B cell (primary cell): ENCODE data around the gene ANKRD33B. TPM values are rescaled to one million over a fixed set of nuclear protein-coding genes. Genes with fewer than 3 reads are reported as not detected.

Experiments
- ATAC-seq: fragments of 200-7000 bp; cut with Tn5 transposase; one replicate; pipeline ENCODE4 v1.10.0; 2021; ENCODE audit warnings: low read depth, mild to moderate bottlenecking, moderate number of reproducible peaks, moderate library complexity
- CTCF ChIA-PET: fragments of 350-600 bp; sonication (Branson Sonifier 250); formaldehyde crosslinking; loops from one replicate; lab custom pipeline; 2021; ENCODE audit warnings: antibody characterized with exemption, inconsistent platforms; lab: Charles Lee
- POLR2A ChIA-PET: fragments of 350-600 bp; sonication (Branson Sonifier 250); formaldehyde crosslinking; loops from one replicate; lab custom pipeline; 2021; ENCODE audit warnings: antibody characterized with exemption; lab: Charles Lee
- DNase-seq: peaks from one replicate; pipeline ENCODE4 v3.0.0; 2013
- H2AFZ ChIP-seq: 2 replicates; pipeline ENCODE4 v1.6.1; 2012; ENCODE audit warnings: mild to moderate bottlenecking, low read depth, low read length; ENCODE audit not compliant: insufficient read depth, poor library complexity, severe bottlenecking
- H3K27ac ChIP-seq, 2 donors: 1 replicate in 1 of 2; 2 replicates in 1 of 2; pipeline ENCODE4 v1.5.1; 2012 to 2013; ENCODE audit warnings: low read length in 2 of 2, mild to moderate bottlenecking in 2 of 2, moderate library complexity in 1 of 2
- H3K27me3 ChIP-seq, 4 experiments: fragments of 200-600 bp in 1 of 4; sonication (generic) in 1 of 4; replicated peaks in 1 of 4; 1 replicate in 2 of 4; 2 replicates in 2 of 4; pipeline versions ENCODE4 v1.6.1 to v1.7.0; 2013 to 2016; ENCODE audit warnings: low read length in 3 of 4, mild to moderate bottlenecking in 2 of 4, mixed read lengths in 1 of 4, moderate library complexity in 1 of 4; ENCODE audit not compliant: insufficient read depth in 4 of 4, control insufficient read depth in 3 of 4; ENCODE audit errors: control extremely low read depth in 1 of 4
- H3K36me3 ChIP-seq, 2 experiments: replicated peaks in 1 of 2; 1 replicate in 1 of 2; 2 replicates in 1 of 2; pipeline versions ENCODE4 v1.6.1 to v1.7.1; 2013; ENCODE audit warnings: low read length in 1 of 2; ENCODE audit not compliant: insufficient read depth in 2 of 2, control insufficient read depth in 1 of 2; ENCODE audit errors: control extremely low read depth in 1 of 2, extremely low read depth in 1 of 2
- H3K4me1 ChIP-seq, 2 donors: fragments of 200-600 bp in 1 of 2; sonication (generic) in 1 of 2; 1 replicate in 1 of 2; 2 replicates in 1 of 2; pipeline versions ENCODE4 v1.5.1 to v1.6.1; 2013 to 2017; ENCODE audit warnings: low read length in 2 of 2; ENCODE audit not compliant: control insufficient read depth in 2 of 2, insufficient read depth in 2 of 2
- H3K4me2 ChIP-seq: replicated peaks from 2 replicates; pipeline ENCODE3; 2012; ENCODE audit warnings: mild to moderate bottlenecking, low read depth, low read length; ENCODE audit not compliant: poor library complexity, severe bottlenecking
- H3K4me3 ChIP-seq, 5 experiments: fragments of 200-600 bp in 1 of 5; sonication (generic) in 1 of 5; 1 replicate in 3 of 5; 2 replicates in 2 of 5; pipeline versions ENCODE4 v1.5.1 to v1.7.0; 2011 to 2016; ENCODE audit warnings: low read length in 4 of 5, mild to moderate bottlenecking in 4 of 5, low read depth in 2 of 5, control low read depth in 1 of 5, moderate library complexity in 1 of 5; ENCODE audit not compliant: insufficient read depth in 1 of 5; ENCODE audit errors: control extremely low read depth in 1 of 5, extremely low read depth in 1 of 5
- H3K79me2 ChIP-seq: fragments of 200-600 bp; sonication (generic); one replicate; pipeline ENCODE4 v1.6.0; 2016; ENCODE audit warnings: low read length; ENCODE audit not compliant: control insufficient read depth, insufficient read depth
- H3K9ac ChIP-seq: fragments of 200-600 bp; sonication (generic); 2 replicates; pipeline ENCODE4 v1.6.1; 2017; ENCODE audit warnings: mild to moderate bottlenecking, low read length, moderate library complexity
- H3K9me3 ChIP-seq, 3 donors: one replicate each; pipeline versions ENCODE4 v1.6.1 to v1.7.1; 2013; ENCODE audit warnings: low read length in 2 of 3; ENCODE audit not compliant: control insufficient read depth in 2 of 3, insufficient read depth in 1 of 3; ENCODE audit errors: control extremely low read depth in 1 of 3
- H4K20me1 ChIP-seq: 2 replicates; pipeline ENCODE4 v1.6.0; 2012; ENCODE audit warnings: mild to moderate bottlenecking, low read length; ENCODE audit not compliant: insufficient read depth, control insufficient read depth, poor library complexity, severe bottlenecking
- H3K27ac Mint-ChIP-seq: one replicate; pipeline ENCODE4 v1.8.0; 2021; ENCODE audit warnings: mixed read lengths
- H3K27me3 Mint-ChIP-seq: one replicate; pipeline ENCODE4 v1.8.0; 2021; ENCODE audit warnings: mixed read lengths
- H3K4me1 Mint-ChIP-seq: one replicate; pipeline ENCODE4 v1.8.0; 2021; ENCODE audit warnings: mixed read lengths
- H3K4me3 Mint-ChIP-seq: one replicate; pipeline ENCODE4 v1.8.0; 2021; ENCODE audit warnings: mixed read lengths
- H3K9me3 Mint-ChIP-seq: one replicate; pipeline ENCODE4 v1.8.0; 2022; ENCODE audit warnings: mixed read lengths; ENCODE audit not compliant: insufficient read depth
- EZH2 ChIP-seq: IDR thresholded peaks from 2 replicates; pipeline ENCODE4 v1.6.1; 2012; ENCODE audit warnings: borderline replicate concordance, low read depth, mild to moderate bottlenecking, moderate library complexity, low read length; ENCODE audit not compliant: insufficient read depth, poor library complexity, severe bottlenecking
- WGBS: methylation state at CpG from one replicate; pipeline ENCODE4 v1.1.5; 2013; ENCODE audit warnings: missing lambda C conversion rate; ENCODE audit not compliant: insufficient coverage; 5-methylcytosine and 5-hydroxymethylcytosine counted together
- intact Hi-C: fragments of 100-400 bp; cut with micrococcal nuclease; formaldehyde crosslinking; loops from one replicate; pipeline ENCODE4 v1.10.0; 2022
- polyA plus RNA-seq: library from polyadenylated mRNA; depleted of rRNA; stranded (reverse); fragments of >200 nt; gene quantifications from 2 replicates; pipeline ENCODE4 v1.2.3, GENCODE V29; 2012
- total RNA-seq, 2 donors: library from RNA; stranded (reverse); fragments of 120-200 nt in 1 of 2; gene quantifications; 1 replicate in 1 of 2; 2 replicates in 1 of 2; pipeline versions ENCODE4 v1.2.3 to v1.2.4, GENCODE V29; 2013 to 2022
- TF ChIP-seq, protein P1 (sequence below): fragments of 200-600 bp; IDR thresholded peaks from one replicate; pipeline ENCODE4 v1.8.0; 2022; ENCODE audit warnings: antibody characterized with exemption, mild to moderate bottlenecking

Gene ANKRD33B
- total and polyA plus RNA-seq, 2 donors (not counting 1 experiment from before 2014, with no cell fraction given), result 2.9 to 23.4 TPM

DNA sequence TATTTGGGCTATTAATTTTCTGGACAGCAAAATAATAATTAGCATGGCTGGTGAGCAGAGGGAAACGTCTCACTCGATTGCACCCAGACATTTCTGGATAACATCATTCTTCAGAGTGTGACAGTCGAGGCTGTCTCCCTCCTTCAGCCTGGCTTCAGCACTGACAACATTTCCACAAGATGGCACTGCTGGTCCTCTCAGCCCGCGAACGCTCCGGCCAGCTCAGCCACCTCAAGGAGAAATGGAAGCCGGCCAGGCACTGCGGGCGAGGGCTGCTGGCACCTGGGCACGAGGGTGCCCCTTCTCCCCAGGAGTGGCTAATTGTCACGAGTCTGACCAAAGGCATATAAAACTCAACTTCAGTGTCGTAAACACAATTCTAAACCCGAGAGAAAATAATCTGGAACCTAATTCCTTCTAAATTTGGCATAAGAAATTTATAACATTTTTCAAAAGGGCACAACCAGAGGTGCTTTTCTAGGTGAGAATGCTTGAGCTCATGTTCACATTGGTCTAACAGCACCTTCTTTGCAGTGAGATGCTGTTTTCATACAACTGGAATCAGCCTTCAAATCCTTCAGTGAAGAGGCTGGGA, 131.3 kb downstream of the ANKRD33B start:
- ATAC-seq, result peak; percentile 26

More for the DNA sequence above, 131.3 kb downstream of the ANKRD33B start:
- H3K4me1 Mint-ChIP-seq, result peaks cover 23% of the 10 kb centered on the region
- H3K9me3 ChIP-seq, result no peaks in the 10 kb centered on the region
- H3K9me3 Mint-ChIP-seq, result no peaks in the 10 kb centered on the region
- no peaks in the 10 kb centered on the region for H3K27me3 Mint-ChIP-seq
- peak; percentile 59 for DNase-seq
- H2AFZ ChIP-seq, result peak overlapping the region; percentile 6
- intact Hi-C loops, result loop anchor here (2.0 to 10.0 kb wide), 4 partner anchors 160 to 1327 kb away; no protein-coding TSS in a partner anchor
- TF ChIP-seq, protein P1, sequence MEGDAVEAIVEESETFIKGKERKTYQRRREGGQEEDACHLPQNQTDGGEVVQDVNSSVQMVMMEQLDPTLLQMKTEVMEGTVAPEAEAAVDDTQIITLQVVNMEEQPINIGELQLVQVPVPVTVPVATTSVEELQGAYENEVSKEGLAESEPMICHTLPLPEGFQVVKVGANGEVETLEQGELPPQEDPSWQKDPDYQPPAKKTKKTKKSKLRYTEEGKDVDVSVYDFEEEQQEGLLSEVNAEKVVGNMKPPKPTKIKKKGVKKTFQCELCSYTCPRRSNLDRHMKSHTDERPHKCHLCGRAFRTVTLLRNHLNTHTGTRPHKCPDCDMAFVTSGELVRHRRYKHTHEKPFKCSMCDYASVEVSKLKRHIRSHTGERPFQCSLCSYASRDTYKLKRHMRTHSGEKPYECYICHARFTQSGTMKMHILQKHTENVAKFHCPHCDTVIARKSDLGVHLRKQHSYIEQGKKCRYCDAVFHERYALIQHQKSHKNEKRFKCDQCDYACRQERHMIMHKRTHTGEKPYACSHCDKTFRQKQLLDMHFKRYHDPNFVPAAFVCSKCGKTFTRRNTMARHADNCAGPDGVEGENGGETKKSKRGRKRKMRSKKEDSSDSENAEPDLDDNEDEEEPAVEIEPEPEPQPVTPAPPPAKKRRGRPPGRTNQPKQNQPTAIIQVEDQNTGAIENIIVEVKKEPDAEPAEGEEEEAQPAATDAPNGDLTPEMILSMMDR, result peak; percentile 71
- no peak for TF ChIP-seq EZH2
- no peak overlapping the region for H3K9ac ChIP-seq
- H3K4me3 ChIP-seq, result no peak overlapping the region
- peaks cover 6 to 10% of the 10 kb centered on the region in 2 experiments for H3K36me3 ChIP-seq
- ChIA-PET POLR2A (no interaction called here), CTCF (interaction anchor here (0.8 to 3.7 kb wide), 9 partner anchors 11 to 1329 kb away, joined by 3 to 24 read pairs (median 4); no protein-coding TSS in a partner anchor)
- no peak overlapping the region for H3K4me3 Mint-ChIP-seq
- H4K20me1 ChIP-seq, result no peaks in the 10 kb centered on the region
- H3K4me1 ChIP-seq, result peaks cover 7 to 21% of the 10 kb centered on the region in 2 donors
- WGBS, result 18% methylated on average over 11 of the region's 14 CpGs
- no peak overlapping the region for H3K4me2 ChIP-seq
- peaks cover 5% of the 10 kb centered on the region for H3K79me2 ChIP-seq
- peak overlapping the region; percentile 21 for H3K27ac Mint-ChIP-seq
- H3K27ac ChIP-seq, result no peak overlapping the region
- H3K27me3 ChIP-seq, result no peaks in the 10 kb centered on the region
